Astrocyte of the spinal cord (primary cell): ENCODE measurements around the gene DELE1.

Experiments
- DNase-seq: peaks from one replicate; pipeline ENCODE4 v3.0.0; 2011; ENCODE audit warnings: low read depth, low spot score
- H3K4me3 ChIP-seq: 2 replicates; pipeline ENCODE4 v1.5.1; 2011; ENCODE audit warnings: low read depth, mild to moderate bottlenecking, low read length, moderate library complexity
- in situ Hi-C: cut with HindIII; loops from 2 replicates; pipeline ENCODE4 v1.10.0; 2017; ENCODE audit warnings: low sequenced_read_pairs
- TF ChIP-seq, protein P1 (sequence below): IDR thresholded peaks from 2 replicates; pipeline ENCODE4 v1.5.1; 2012; ENCODE audit warnings: low read depth, mild to moderate bottlenecking, low read length, inconsistent platforms

Gene DELE1, protein sequence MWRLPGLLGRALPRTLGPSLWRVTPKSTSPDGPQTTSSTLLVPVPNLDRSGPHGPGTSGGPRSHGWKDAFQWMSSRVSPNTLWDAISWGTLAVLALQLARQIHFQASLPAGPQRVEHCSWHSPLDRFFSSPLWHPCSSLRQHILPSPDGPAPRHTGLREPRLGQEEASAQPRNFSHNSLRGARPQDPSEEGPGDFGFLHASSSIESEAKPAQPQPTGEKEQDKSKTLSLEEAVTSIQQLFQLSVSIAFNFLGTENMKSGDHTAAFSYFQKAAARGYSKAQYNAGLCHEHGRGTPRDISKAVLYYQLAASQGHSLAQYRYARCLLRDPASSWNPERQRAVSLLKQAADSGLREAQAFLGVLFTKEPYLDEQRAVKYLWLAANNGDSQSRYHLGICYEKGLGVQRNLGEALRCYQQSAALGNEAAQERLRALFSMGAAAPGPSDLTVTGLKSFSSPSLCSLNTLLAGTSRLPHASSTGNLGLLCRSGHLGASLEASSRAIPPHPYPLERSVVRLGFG

DNA sequence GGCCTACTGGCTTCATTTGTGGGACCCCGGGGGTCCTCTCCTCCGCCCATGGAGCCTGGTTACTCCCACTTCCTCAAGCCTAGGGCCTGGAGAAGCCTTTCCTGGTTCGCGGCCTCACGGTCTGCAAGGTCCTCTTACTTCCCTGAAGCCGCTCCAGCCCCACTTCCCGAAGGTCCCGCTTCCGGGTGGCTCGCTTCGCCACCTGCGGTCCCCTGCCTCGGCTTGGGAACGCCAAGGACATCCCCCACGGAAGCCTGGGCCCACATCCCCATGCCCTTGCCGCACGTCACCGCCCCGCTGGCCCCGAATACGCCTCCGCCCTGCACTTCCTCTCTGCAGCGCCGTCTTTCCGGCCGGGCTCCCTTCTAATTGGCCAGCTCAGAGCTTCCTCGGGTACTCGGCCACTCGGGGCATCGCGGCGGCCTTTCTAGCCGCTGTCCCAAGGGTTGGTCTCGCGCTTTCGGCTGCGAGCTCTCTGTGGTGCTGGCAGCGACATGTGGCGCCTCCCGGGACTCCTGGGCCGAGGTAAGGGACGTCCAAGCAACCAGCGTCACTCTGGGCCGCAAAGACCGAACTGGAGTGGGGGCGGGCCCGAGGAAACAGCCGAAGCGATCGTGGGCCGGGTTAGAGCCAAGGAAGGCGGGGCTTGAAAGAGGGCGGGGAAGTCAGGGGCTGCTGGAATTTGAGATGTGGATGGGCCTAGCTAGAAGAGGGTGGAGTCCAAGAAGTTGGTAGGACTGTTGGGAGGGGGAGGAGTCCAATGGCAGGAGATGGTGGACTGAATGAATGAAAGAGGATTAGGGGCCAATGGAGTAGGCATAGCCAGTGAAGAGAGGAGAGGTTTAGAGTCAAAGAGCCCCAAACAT, at the start of gene DELE1:
Gene DELE1 (plus strand): TSS at position 424 of the 866 bp plus-strand sequence. CDS start 71 bp downstream, at position 495.
- TF ChIP-seq, protein P1, sequence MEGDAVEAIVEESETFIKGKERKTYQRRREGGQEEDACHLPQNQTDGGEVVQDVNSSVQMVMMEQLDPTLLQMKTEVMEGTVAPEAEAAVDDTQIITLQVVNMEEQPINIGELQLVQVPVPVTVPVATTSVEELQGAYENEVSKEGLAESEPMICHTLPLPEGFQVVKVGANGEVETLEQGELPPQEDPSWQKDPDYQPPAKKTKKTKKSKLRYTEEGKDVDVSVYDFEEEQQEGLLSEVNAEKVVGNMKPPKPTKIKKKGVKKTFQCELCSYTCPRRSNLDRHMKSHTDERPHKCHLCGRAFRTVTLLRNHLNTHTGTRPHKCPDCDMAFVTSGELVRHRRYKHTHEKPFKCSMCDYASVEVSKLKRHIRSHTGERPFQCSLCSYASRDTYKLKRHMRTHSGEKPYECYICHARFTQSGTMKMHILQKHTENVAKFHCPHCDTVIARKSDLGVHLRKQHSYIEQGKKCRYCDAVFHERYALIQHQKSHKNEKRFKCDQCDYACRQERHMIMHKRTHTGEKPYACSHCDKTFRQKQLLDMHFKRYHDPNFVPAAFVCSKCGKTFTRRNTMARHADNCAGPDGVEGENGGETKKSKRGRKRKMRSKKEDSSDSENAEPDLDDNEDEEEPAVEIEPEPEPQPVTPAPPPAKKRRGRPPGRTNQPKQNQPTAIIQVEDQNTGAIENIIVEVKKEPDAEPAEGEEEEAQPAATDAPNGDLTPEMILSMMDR = no peak
- in situ Hi-C loops = no loop called here

DNA sequence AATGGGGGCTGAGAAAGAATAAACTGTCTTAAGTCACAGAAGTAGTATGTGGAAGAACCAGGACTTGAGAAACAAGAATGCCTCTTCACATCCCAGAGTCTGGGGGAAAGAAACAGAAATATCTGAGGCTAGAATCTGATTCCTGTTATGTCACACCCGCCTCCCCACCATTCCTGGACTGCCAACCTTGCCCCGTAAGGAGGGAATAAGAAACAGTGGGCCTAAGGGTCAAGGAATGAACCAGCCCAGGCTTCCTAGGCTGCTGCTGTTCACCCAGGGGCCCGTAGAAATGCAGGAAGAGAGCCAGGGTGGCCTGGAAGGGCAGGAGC, 49.8 kb upstream of the DELE1 start:
- no peak overlapping the region for H3K4me3 ChIP-seq
- in situ Hi-C loops = no loop called here
- DNase-seq = no peak
- TF ChIP-seq, protein P1 = no peak

More for the DNA sequence above, at the start of gene DELE1:
- DNase-seq = peak; percentile 95
- H3K4me3 ChIP-seq = peak within 1 kb of the TSS; percentile 75

DNA sequence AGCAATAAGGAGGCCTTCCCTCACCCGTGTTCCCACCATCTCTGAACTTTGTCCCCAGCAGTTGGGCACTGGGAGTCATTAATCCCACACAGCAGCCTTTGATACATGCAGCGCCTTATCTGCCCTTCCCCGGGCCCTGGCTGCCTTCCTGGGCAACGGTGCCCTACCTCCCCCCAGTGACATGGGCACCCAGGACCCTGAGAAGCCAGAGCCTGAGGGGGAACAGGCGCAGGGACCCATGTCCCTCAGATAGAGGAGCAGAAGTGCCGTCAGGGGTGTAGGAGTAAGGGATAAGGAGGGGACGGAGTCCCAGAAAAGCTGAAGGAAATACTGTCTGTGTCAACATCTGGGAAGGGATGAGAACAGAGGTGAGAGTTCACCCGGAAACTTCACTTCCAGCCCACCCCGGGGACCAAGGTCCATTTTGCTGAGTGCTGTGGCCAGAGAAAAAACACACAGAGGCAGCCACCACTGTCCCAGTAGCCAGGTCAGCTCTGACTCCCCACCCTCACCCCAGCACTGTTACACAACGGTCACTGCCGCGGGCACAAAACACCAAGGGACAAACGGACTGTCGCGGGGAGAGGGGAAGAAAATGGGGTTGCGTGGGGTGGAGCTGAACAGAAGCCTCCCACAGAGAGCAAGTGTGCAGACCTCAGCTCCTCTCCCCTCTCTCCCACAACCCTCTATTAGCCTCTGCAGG, 49.3 kb upstream of the DELE1 start:
- H3K4me3 ChIP-seq = no peak overlapping the region
- in situ Hi-C loops = no loop called here
- TF ChIP-seq, protein P1 = no peak
- DNase-seq = no peak

DNA sequence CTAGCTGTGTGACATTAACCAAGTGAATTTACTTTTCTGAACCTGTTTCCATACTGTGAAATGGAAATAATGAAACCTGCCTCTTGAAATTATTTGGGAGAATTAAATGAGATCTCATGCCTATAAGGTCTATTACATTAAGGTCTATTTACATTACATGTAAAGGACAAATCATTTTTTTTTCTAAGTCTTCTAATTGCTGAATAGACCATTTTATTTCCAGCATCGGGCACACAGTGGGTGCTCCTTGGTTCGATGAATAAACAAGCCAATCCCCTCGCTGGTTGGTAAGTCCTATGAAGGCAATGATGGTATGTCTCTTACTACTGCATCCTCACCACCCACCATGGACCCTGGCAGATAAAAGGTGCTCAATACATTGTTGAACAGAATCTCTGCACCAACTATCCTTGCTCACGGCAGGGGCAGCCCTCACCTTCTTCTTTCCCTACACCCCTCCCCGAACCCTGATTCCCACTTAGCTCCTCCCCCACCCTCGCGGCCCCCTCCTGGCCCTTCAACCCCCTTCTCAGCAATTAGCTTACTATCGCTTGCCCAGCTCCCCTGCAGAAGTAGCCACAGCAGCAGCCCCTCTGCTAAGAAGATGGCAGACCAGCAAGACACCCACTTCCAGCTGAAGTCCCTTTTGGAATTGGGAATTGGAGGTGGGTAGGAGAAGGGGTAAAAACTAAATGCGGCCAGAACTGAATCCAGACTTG, 48.5 kb upstream of the DELE1 start:
- in situ Hi-C loops = no loop called here
- DNase-seq = no peak
- H3K4me3 ChIP-seq = no peak overlapping the region
- TF ChIP-seq, protein P1 = no peak

DNA sequence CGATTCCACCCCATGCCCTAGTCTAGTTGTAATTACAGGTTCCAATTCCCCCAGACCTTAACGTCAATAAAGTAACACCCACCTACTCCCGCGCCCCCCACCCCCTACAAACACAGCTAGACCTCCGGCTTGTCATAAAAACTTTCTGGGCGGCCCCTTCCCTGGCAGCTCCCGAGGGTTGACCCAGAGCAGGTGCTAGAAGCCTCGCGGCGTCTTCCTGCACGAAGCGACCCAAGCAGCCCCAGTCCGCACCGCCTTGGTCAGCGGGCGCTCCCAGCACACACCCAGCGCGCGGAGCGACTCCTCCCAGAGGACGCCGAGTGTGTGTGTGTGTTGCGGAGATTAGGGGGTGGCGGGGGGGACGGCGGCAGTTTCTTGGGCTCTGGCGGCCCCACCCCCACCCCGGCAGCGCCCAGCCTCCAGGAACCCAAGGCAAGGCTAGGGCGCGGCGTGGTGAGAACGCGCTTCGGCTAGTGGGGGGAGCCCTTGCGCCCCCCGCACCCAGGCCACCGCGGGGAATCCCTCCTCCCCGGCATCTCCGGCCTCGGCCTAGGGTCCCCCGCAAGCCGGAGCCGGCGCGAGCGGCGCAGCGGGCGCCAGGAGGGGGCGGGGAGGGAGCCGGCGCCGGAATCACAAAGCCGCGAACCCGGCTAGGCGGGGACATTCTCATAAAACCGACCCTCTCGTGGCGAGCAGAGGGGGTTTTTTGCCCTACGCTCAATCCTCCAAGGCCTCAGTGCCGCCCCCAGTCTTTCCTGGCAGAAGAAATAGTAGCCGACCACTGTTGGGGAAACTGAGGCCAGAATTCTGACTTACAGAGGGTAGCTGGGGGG, 47.7 kb upstream of the DELE1 start:
- H3K4me3 ChIP-seq = no peak overlapping the region
- in situ Hi-C loops = no loop called here
- DNase-seq = no peak
- TF ChIP-seq, protein P1 = no peak
